LHCN-M2 (cell line): ENCODE results near the gene SPATA19. TPM values are rescaled to one million over a fixed set of nuclear protein-coding genes. Genes with fewer than 3 reads are reported as not detected.

Experiments
- DNase-seq: peaks from one replicate; pipeline ENCODE4 v3.0.0-alpha.2; 2012; ENCODE audit warnings: low read depth
- total RNA-seq: library from RNA; depleted of rRNA; stranded (reverse); fragments of >200 nt; gene quantifications from 2 replicates; pipeline ENCODE4 v1.2.3, GENCODE V29; 2014

The SPATA19 gene
- total RNA-seq, 1 experiment from 2014 or later = not detected

- no peak for DNase-seq
Observed at GRCh38 chr11:133818302-133818701, 27.0 kb downstream of the SPATA19 start.

- no peak for DNase-seq
Observed at GRCh38 chr11:133817449-133817848, 27.9 kb downstream of the SPATA19 start.

- DNase-seq = no peak
Observed at GRCh38 chr11:133816146-133816870, 29.0 kb downstream of the SPATA19 start.

- no peak for DNase-seq
Observed at GRCh38 chr11:133815636-133816035, 29.7 kb downstream of the SPATA19 start.

- DNase-seq = no peak
Observed at GRCh38 chr11:133814588-133815100, 30.7 kb downstream of the SPATA19 start.

- no peak for DNase-seq
Observed at GRCh38 chr11:133811850-133812685, 33.2 kb downstream of the SPATA19 start.

GRCh38 chr11:133810766-133811165, 34.5 kb downstream of the SPATA19 start:
- no peak for DNase-seq

GRCh38 chr11:133809569-133810491, 35.5 kb downstream of the SPATA19 start:
- peak; percentile 8 for DNase-seq

GRCh38 chr11:133808393-133809140, 36.7 kb downstream of the SPATA19 start:
- no peak for DNase-seq

GRCh38 chr11:133803026-133803425, 42.3 kb downstream of the SPATA19 start:
- DNase-seq = no peak

- DNase-seq = no peak
Observed at GRCh38 chr11:133801356-133801755, 44.0 kb downstream of the SPATA19 start.

- no peak for DNase-seq
Observed at GRCh38 chr11:133800666-133801065, 44.6 kb downstream of the SPATA19 start.

- DNase-seq = no peak
Observed at GRCh38 chr11:133797554-133797953, 47.8 kb downstream of the SPATA19 start.

- DNase-seq = no peak
Observed at GRCh38 chr11:133796043-133796795, 49.1 kb downstream of the SPATA19 start.

- DNase-seq = no peak
Observed at GRCh38 chr11:133795088-133795487, 50.2 kb downstream of the SPATA19 start.

- no peak for DNase-seq
Observed at GRCh38 chr11:133794205-133794604, 51.1 kb downstream of the SPATA19 start.

- no peak for DNase-seq
Observed at GRCh38 chr11:133793271-133794035, 51.9 kb downstream of the SPATA19 start.

GRCh38 chr11:133790995-133791394, 54.3 kb downstream of the SPATA19 start:
- DNase-seq = no peak
